WI38 (cell line): ENCODE results near the gene TAAR5.
"Not testable (repeated sequence)": the region's sequence is repeated elsewhere in the genome, so short reads cannot be mapped to it uniquely, and the experiment has no call there.

Source experiments
- H3K4me3 ChIP-seq: 2 replicates; pipeline ENCODE4 v1.5.1; 2011; ENCODE audit warnings: low read depth, mild to moderate bottlenecking, control low read depth, low read length
- CTCF ChIP-seq: IDR thresholded peaks from 2 replicates; pipeline ENCODE4 v1.5.1; 2012; ENCODE audit warnings: low read depth, mild to moderate bottlenecking, control low read depth, low read length

TAAR5 gene

GRCh38 chr6:132614554-132614953, 25.0 kb upstream of the TAAR5 start:
- no peak overlapping the region for H3K4me3 ChIP-seq
- no peak for TF ChIP-seq CTCF

GRCh38 chr6:132612449-132613108, 23.0 kb upstream of the TAAR5 start:
- TF ChIP-seq CTCF = no peak
- H3K4me3 ChIP-seq = no peak overlapping the region

GRCh38 chr6:132611616-132612015, 22.1 kb upstream of the TAAR5 start:
- H3K4me3 ChIP-seq = no peak overlapping the region
- TF ChIP-seq CTCF = no peak

- no peak overlapping the region for H3K4me3 ChIP-seq
- no peak for TF ChIP-seq CTCF
These were observed 18.1 kb upstream of the TAAR5 start for GRCh38 chr6:132607544-132608233.

GRCh38 chr6:132604635-132605152, 15.2 kb upstream of the TAAR5 start:
- TF ChIP-seq CTCF = no peak
- H3K4me3 ChIP-seq = no peak overlapping the region

GRCh38 chr6:132600900-132601299, 11.4 kb upstream of the TAAR5 start:
- not testable (repeated sequence) for H3K4me3 ChIP-seq

GRCh38 chr6:132598473-132598872, 8.9 kb upstream of the TAAR5 start:
- 0 out of 2 replicates have a peak, but pooled peaks have one; percentile 6 for TF ChIP-seq CTCF
- H3K4me3 ChIP-seq = no peak overlapping the region
